GM23248 (cell line): ENCODE results near the gene SIK1. TPM values are rescaled to one million over a fixed set of nuclear protein-coding genes. Genes with fewer than 3 reads are reported as not detected.
"Not testable (repeated sequence)": the region's sequence is repeated elsewhere in the genome, so short reads cannot be mapped to it uniquely, and the experiment has no call there.

Source experiments
- DNase-seq: peaks from one replicate; pipeline ENCODE4 v3.0.0-alpha.2; 2015
- H2AFZ ChIP-seq: fragments of 200-600 bp; sonication (generic); 2 replicates; pipeline ENCODE4 v1.6.1; 2016; ENCODE audit warnings: antibody characterized with exemption
- H3F3A ChIP-seq: fragments of 200-600 bp; sonication (generic); 2 replicates; pipeline ENCODE4 v1.6.1; 2016; ENCODE audit warnings: mild to moderate bottlenecking, antibody characterized with exemption, mixed run types; ENCODE audit not compliant: insufficient read depth
- H3K27ac ChIP-seq: fragments of 200-600 bp; sonication (generic); 2 replicates; pipeline ENCODE4 v1.5.1; 2016; ENCODE audit warnings: mild to moderate bottlenecking
- H3K27me3 ChIP-seq: fragments of 200-600 bp; sonication (generic); replicated peaks from 2 replicates; pipeline ENCODE4 v1.6.1; 2016; ENCODE audit warnings: mild to moderate bottlenecking; ENCODE audit not compliant: insufficient read depth
- H3K36me3 ChIP-seq: fragments of 200-600 bp; sonication (generic); 2 replicates; pipeline ENCODE4 v1.6.1; 2016; ENCODE audit warnings: low read depth, mild to moderate bottlenecking
- H3K4me1 ChIP-seq: fragments of 200-600 bp; sonication (generic); 2 replicates; pipeline ENCODE4 v1.6.1; 2016; ENCODE audit warnings: mild to moderate bottlenecking; ENCODE audit not compliant: insufficient read depth
- H3K4me2 ChIP-seq: fragments of 200-600 bp; sonication (generic); one replicate; pipeline ENCODE4 v1.6.1; 2016; ENCODE audit warnings: mild to moderate bottlenecking; ENCODE audit not compliant: unreplicated experiment
- H3K4me3 ChIP-seq: fragments of 200-600 bp; sonication (generic); 2 replicates; pipeline ENCODE4 v1.5.1; 2016; ENCODE audit warnings: mild to moderate bottlenecking
- H3K79me2 ChIP-seq: fragments of 200-600 bp; sonication (generic); 2 replicates; pipeline ENCODE4 v1.6.1; 2016; ENCODE audit warnings: mild to moderate bottlenecking; ENCODE audit not compliant: insufficient read depth
- H3K9ac ChIP-seq: fragments of 200-600 bp; sonication (generic); 2 replicates; pipeline ENCODE4 v1.6.1; 2016; ENCODE audit warnings: mild to moderate bottlenecking
- H3K9me2 ChIP-seq: fragments of 200-600 bp; sonication (generic); 2 replicates; pipeline ENCODE4 v1.6.1; 2016; ENCODE audit warnings: mixed run types, mild to moderate bottlenecking, moderate library complexity; ENCODE audit not compliant: insufficient read depth
- H3K9me3 ChIP-seq: fragments of 200-600 bp; sonication (generic); one replicate; pipeline ENCODE4 v1.6.1; 2017; ENCODE audit warnings: low read depth
- H4K20me1 ChIP-seq: fragments of 200-600 bp; sonication (generic); 2 replicates; pipeline ENCODE4 v1.6.0; 2016; ENCODE audit not compliant: insufficient read depth
- EZH2 ChIP-seq: fragments of 200-600 bp; sonication (generic); IDR thresholded peaks from 2 replicates; pipeline ENCODE4 v1.6.1; 2018; ENCODE audit warnings: antibody characterized with exemption, mild to moderate bottlenecking; ENCODE audit not compliant: insufficient read depth, poor library complexity, severe bottlenecking
- EZH2phosphoT487 ChIP-seq: fragments of 200-600 bp; sonication (generic); IDR thresholded peaks from 2 replicates; pipeline ENCODE4 v1.6.1; 2018; ENCODE audit warnings: antibody characterized with exemption, moderate library complexity, mild to moderate bottlenecking, low read depth; ENCODE audit not compliant: insufficient read depth
- WGBS, 2 experiments: methylation state at CpG; one replicate each; pipeline ENCODE4 v1.1.6; 2015 to 2017; ENCODE audit warnings: low lambda C conversion rate in 2 of 2, low coverage in 1 of 2; ENCODE audit errors: missing lambda C conversion rate in 2 of 2; 5-methylcytosine and 5-hydroxymethylcytosine counted together
- in situ Hi-C: fragments of 300-500 bp; cut with MboI; formaldehyde crosslinking; loops from 2 replicates; pipeline ENCODE4 v1.15.0; 2020
- polyA plus RNA-seq: library from polyadenylated mRNA; unstranded; fragments of >200 nt; fragmentation: Nextera tagmentation; extraction: Ambion mirVana; gene quantifications from 2 replicates; pipeline ENCODE4 v1.2.1, GENCODE V29; 2016
- total RNA-seq: library from RNA; depleted of rRNA; stranded (reverse); fragments of >200 nt; shearing (Covaris generic); gene quantifications from 2 replicates; pipeline ENCODE4 v1.2.3, GENCODE V29; 2014

Gene SIK1
- total and polyA plus RNA-seq, 2 experiments from 2014 or later = 0.29 to 0.65 TPM

- H3K9me2 ChIP-seq, H3K4me1 ChIP-seq, H3K4me3 ChIP-seq, H3K9ac ChIP-seq, in situ Hi-C loops, H3K27ac ChIP-seq, H3K9me3 ChIP-seq, H3K36me3 ChIP-seq, H3K27me3 ChIP-seq, H3K4me2 ChIP-seq, H3F3A ChIP-seq, DNase-seq, H3K79me2 ChIP-seq, H4K20me1 ChIP-seq, H2AFZ ChIP-seq: not testable (repeated sequence)
- no CpG with 5 or more reads among the region's 28 CpGs for WGBS, 2 experiments
Measured at GRCh38 chr21:43380852-43381533, 45.9 kb downstream of the SIK1 start.

GRCh38 chr21:43380337-43380736 is 46.6 kb downstream of the SIK1 start:
- H3K4me3 ChIP-seq, H3K4me1 ChIP-seq, H3K9ac ChIP-seq, H3F3A ChIP-seq, H3K27ac ChIP-seq, H3K4me2 ChIP-seq, H4K20me1 ChIP-seq, DNase-seq, H3K27me3 ChIP-seq, in situ Hi-C loops, H3K36me3 ChIP-seq, H3K9me3 ChIP-seq, H3K79me2 ChIP-seq, H3K9me2 ChIP-seq, H2AFZ ChIP-seq: not testable (repeated sequence)
- WGBS, 2 experiments = no CpG with 5 or more reads among the region's 11 CpGs

GRCh38 chr21:43379626-43380122 is 47.3 kb downstream of the SIK1 start:
- H3K36me3 ChIP-seq, H3K79me2 ChIP-seq, H2AFZ ChIP-seq, H3F3A ChIP-seq, in situ Hi-C loops, H3K4me1 ChIP-seq, H3K9me3 ChIP-seq, H3K4me3 ChIP-seq, H3K4me2 ChIP-seq, H3K9ac ChIP-seq, H4K20me1 ChIP-seq, DNase-seq, H3K9me2 ChIP-seq, H3K27me3 ChIP-seq, H3K27ac ChIP-seq: not testable (repeated sequence)
- no CpG with 5 or more reads among the region's 16 CpGs for WGBS, 2 experiments

GRCh38 chr21:43376478-43376882 is 50.5 kb downstream of the SIK1 start:
- 83 to 92% methylated on average over 10 of the region's 10 CpGs for WGBS, 2 experiments
- no peak overlapping the region for H2AFZ ChIP-seq
- no peak for DNase-seq

GRCh38 chr21:43375837-43376477 is 51.0 kb downstream of the SIK1 start:
- Histone ChIP-seq H3K36me3 (no peaks in the 10 kb centered on the region), H3K4me1 (no peaks in the 10 kb centered on the region), H3K27ac (no peak overlapping the region), H4K20me1 (no peaks in the 10 kb centered on the region), H3K9ac (no peak overlapping the region), H2AFZ (no peak overlapping the region), H3K79me2 (no peaks in the 10 kb centered on the region), H3K4me3 (no peak overlapping the region), H3K9me2 (no peaks in the 10 kb centered on the region), H3K4me2 (no peak overlapping the region), H3F3A (peaks cover 3% of the 10 kb centered on the region; the same call in 1 of the 2 replicates), H3K27me3 (no peaks in the 10 kb centered on the region), H3K9me3 (no peaks in the 10 kb centered on the region)
- in situ Hi-C loops = no loop called here
- no peak for DNase-seq
- TF ChIP-seq EZH2phosphoT487 (no peak), EZH2 (no peak)
- 63 to 72% methylated on average over 20 to 21 of the region's 21 CpGs for WGBS, 2 experiments

More at GRCh38 chr21:43376478-43376882, 50.5 kb downstream of the SIK1 start:
- H3K36me3 ChIP-seq = no peaks in the 10 kb centered on the region
- no peak overlapping the region for H3K4me2 ChIP-seq
- TF ChIP-seq EZH2phosphoT487 = no peak
- no peak for TF ChIP-seq EZH2
- no peaks in the 10 kb centered on the region for H3K9me3 ChIP-seq
- in situ Hi-C loops = no loop called here
- H3K4me1 ChIP-seq = no peaks in the 10 kb centered on the region
- no peak overlapping the region for H3K4me3 ChIP-seq
- H3K9ac ChIP-seq = no peak overlapping the region
- H3F3A ChIP-seq = no peaks in the 10 kb centered on the region
- no peak overlapping the region for H3K27ac ChIP-seq
- H3K27me3 ChIP-seq = no peaks in the 10 kb centered on the region
- H4K20me1 ChIP-seq = no peaks in the 10 kb centered on the region
- no peaks in the 10 kb centered on the region for H3K9me2 ChIP-seq
- no peaks in the 10 kb centered on the region for H3K79me2 ChIP-seq
